Heart left ventricle (tissue), 13 donors: ENCODE results near the gene MAP3K5.

Experiments
- CTCF ChIP-seq, 12 donors: fragments of 200-600 bp; sonication (generic) in 4 of 12; IDR thresholded peaks; one replicate each; pipeline versions ENCODE4 v1.5.0 to v1.8.0; 2018 to 2022; ENCODE audit warnings: antibody characterized with exemption in 12 of 12, mild to moderate bottlenecking in 5 of 12
- POLR2A ChIP-seq, 2 donors: fragments of 450-650 bp; IDR thresholded peaks; one replicate each; pipeline ENCODE4 v1.6.1; 2017; ENCODE audit warnings: antibody characterized with exemption in 2 of 2, mild to moderate bottlenecking in 2 of 2, moderate library complexity in 2 of 2
- donor health status: ischemic (EF 13 %, LVEDD 7.1; RV severe dilation, severe dysfunction).
- donor health status: DM: no; HTN: yes; CAD: no.
- donor health status: DM: no; HTN: no; CAD: no.
- donor health status: ischemic (EF 25% LVEDD 6.9; RV normal size, moderate dysfunction).
- donor health status: ischemic (EF 25% LVEDD 5.7; RV mildly dilated, moderate dysfunction).
- donor health status: ischemic (EF 35%, LVEDD 5.7; RV mildly dilated, moderate dysfunction).
- donor health status: nonischemic (EF 11% LVEDD 7.7; RV severe dilation, severe dysfunction).
- donor health status: DM: yes; HTN: yes; CAD: no.
- donor health status: PGD.
- donor health status: ischemic (EF 29% LVEDD 5.4; RV normal size, mild dysfunction).
- donor health status: nonischemic (EF 23%, LVEDD 6.1; RV moderate dilation, normal function).

GRCh38 chr6:136683209-136683941 lies 108.9 kb downstream of the MAP3K5 start:
- TF ChIP-seq CTCF (IDR thresholded peaks at IDR 0.05) (no peak), POLR2A (IDR thresholded peaks at IDR 0.05) (no peak)
